K562 treated with DMSO at 1 percent for 24 hours (cell line): Measurements from ENCODE around the gene TMEM9. TPM values are rescaled to one million over a fixed set of nuclear protein-coding genes. Genes with fewer than 3 reads are reported as not detected.

Experiments used
- total RNA-seq: library from RNA; unstranded; fragments of 300-600 nt; gene quantifications from 2 replicates; pipeline ENCODE4 v1.2.3, GENCODE V29; 2022; ENCODE audit warnings: low read depth; ENCODE audit not compliant: insufficient read depth

TMEM9 gene
- total RNA-seq: 133 and 147 TPM in 2 replicates

DNA sequence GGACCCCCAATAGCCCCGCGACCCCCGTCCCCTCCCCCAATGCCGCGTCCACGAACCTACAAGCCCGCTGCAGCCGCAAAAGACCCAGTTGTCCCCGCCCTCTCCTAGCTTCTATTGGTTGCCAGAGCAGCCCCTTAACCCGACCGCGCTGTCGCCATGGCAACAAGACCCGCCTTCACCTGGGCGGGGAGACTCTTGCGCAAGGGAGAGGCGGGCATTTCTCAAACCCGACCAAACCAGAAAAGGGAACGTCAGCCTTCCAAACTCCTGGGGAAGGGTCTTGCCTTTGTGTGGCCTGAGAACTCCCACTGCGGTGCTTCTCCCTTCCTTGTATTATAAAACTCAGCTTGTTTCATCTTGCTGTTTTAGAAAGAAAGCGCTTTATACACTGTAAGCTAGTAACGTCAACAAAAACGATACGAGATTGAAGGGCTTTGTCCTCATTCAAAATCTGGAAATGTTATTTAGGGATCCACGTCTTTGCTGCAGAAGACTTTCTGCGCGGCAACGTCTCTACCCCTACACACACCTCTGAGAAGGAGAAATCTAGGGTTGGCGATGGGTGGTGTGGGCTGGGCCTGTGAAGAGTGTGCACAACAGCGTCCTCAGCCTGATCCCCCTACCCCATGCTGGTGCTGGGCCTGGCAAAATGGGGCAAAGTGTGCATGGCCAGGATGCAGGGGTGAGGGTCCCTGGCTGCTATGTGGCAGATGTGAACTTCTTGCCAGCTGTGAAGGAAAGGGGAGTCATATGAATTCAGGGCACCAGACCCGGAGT, at the start of gene TMEM9:
TSS of gene TMEM9 (minus strand) at position 86 of the 777 bp plus-strand sequence. CDS start 551 bp downstream, outside the sequence.

DNA sequence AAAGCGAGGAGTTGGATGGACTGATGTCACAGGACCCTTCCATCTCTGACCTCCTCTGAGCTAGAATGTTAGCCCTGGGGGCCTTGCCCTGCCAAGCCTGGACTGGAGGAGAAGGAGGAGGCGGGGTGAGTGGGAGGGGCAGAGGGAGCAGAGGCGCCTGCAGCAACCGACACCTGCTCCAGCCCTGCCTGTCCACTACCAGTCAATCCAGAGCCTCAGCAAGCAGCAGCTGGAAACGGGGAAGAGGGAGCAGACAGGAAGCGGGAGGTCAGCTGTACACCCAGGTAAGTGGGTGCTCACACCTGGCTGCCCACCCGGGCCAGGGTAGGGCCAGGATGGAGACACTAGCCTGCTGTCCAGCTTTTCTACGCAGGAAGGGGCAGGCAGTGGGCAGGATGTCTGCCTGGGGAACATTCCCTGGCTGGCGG, 36.4 kb upstream of the TMEM9 start, which contains the start of gene IGFN1:
TSS of gene IGFN1 (plus strand) at position 201 of the 428 bp plus-strand sequence. CDS start 2,470 bp downstream, outside the sequence.

DNA sequence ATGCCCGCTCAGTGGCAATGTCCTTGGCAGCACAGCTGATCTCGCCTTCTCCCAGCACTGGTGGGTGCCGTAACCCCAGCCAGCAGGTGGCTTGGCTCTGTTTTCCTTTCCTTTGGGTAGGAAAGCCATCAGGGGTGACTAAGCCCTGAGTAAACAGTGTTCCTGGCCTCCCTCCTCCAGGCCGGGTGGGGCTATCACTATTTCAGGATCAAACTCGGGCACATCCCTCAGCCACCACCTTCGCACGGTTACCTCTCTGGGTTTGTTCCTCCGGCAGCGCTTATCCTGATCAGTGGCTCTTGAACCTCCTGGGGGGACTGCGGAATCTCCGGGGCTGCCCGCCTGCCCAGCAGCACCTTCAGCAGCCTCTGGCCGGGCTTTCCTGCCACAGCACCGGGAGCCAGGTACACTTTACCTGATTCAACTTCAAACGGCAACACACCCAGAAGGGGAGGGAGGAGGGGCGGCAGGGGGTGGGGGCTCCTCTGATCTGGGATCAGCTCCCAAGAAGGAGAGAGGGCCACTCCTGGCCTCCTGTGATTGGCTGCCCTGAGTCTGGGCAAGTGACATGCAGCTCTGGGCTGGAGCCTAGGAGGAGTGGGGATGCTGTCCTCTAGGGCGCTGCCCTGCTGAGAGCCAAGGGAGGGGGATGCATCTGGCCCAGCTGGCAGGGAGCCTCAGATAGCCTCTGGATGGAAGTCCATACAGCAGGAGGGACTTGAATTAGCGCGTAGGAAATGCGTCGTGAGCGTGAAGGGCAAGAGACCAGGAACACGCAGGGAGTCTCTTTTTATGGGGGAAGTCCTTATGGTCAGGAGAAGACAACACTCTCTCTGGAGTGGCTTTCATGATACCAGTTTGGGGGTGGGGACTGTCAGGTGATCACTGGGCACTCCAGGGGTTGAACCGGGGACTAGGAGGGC, 27.2 kb downstream of the TMEM9 start, which contains the start of gene ASCL5:
TSS of gene ASCL5 (minus strand) at position 353 of the 923 bp plus-strand sequence. CDS start 11,812 bp downstream, outside the sequence.

DNA sequence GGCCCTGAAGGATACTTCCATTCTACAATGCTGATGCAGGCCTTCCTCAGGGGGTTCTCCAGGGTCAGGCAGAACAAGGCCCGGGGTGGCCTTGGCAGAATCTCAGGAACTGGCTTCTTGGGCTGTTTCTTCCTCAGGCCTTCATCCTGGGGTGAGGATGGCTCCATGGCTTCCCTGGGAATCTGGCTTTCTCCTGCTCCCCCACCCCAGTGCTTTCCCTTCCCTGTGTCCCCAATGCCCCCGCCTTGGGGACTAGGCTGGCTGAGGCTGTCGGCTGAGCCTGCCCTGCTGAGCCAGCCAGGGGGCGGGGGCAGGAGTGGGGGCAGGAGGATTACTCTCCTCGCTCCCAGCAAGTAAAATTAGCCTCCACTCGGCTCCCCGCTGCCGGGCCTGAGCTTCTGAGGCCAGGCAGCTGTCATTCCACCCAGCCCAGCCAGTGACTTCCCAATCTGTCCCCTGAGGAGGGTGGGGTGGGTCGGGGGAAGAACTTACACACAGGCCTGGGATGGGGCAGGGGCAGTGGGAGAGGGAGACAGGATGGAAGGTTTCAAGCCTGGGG, 42.0 kb downstream of the TMEM9 start, which contains the start of gene CACNA1S:
TSS of gene CACNA1S (minus strand) at position 254 of the 559 bp plus-strand sequence. CDS start at position 167, 87 bp downstream.

Other genes with a start within 250 kb of the TMEM9 start
- gene KIF21B, start 130.8 kb downstream of the TMEM9 start, total RNA-seq: 12.5 and 12.8 TPM in 2 replicates
- not detected in 2 replicates for gene CACNA1S, start 42.0 kb downstream of the TMEM9 start, total RNA-seq
- not detected in 2 replicates for gene ASCL5, start 27.3 kb downstream of the TMEM9 start, total RNA-seq
- gene IGFN1, start 36.4 kb upstream of the TMEM9 start, total RNA-seq: not detected in 2 replicates
- not detected in 2 replicates for gene PKP1, start 129.0 kb upstream of the TMEM9 start, total RNA-seq
- gene TNNT2, start 223.2 kb upstream of the TMEM9 start, total RNA-seq: not detected in 2 replicates
- not detected in 2 replicates for gene LAD1, start 244.8 kb upstream of the TMEM9 start, total RNA-seq